ENCODE measurements around the gene RREB1.
"Not testable (repeated sequence)": the region's sequence is repeated elsewhere in the genome, so short reads cannot be mapped to it uniquely, and the experiment has no call there.

The RREB1 gene

GRCh38 chr6:7267466-7268091, 159.8 kb downstream of the RREB1 start:
- DNase-seq: no peak

GRCh38 chr6:7268362-7268761, 160.6 kb downstream of the RREB1 start:
- no peak for DNase-seq

GRCh38 chr6:7268816-7269555, 161.2 kb downstream of the RREB1 start:
- no peak for DNase-seq

GRCh38 chr6:7269816-7270215, 162.1 kb downstream of the RREB1 start:
- DNase-seq: no peak

GRCh38 chr6:7270320-7271204, 162.8 kb downstream of the RREB1 start:
- no peak for DNase-seq

- DNase-seq: no peak
Observed at GRCh38 chr6:7271205-7271534, 163.4 kb downstream of the RREB1 start.

GRCh38 chr6:7273709-7274108, 165.9 kb downstream of the RREB1 start:
- no peak for DNase-seq

GRCh38 chr6:7274525-7274924, 166.8 kb downstream of the RREB1 start:
- not testable (repeated sequence) for DNase-seq

GRCh38 chr6:7276199-7276524, 168.4 kb downstream of the RREB1 start:
- no peak for DNase-seq

- DNase-seq: no peak
Observed at GRCh38 chr6:7282097-7282906, 174.5 kb downstream of the RREB1 start.

GRCh38 chr6:7283676-7284075, 175.9 kb downstream of the RREB1 start:
- no peak for DNase-seq

- no peak for DNase-seq
Observed at GRCh38 chr6:7285416-7285815, 177.7 kb downstream of the RREB1 start.

- DNase-seq: no peak
Observed at GRCh38 chr6:7290079-7290478, 182.3 kb downstream of the RREB1 start.

GRCh38 chr6:7292596-7293255, 185.0 kb downstream of the RREB1 start:
- no peak for DNase-seq

GRCh38 chr6:7295916-7296315, 188.2 kb downstream of the RREB1 start:
- DNase-seq: no peak

GRCh38 chr6:7296602-7297001, 188.8 kb downstream of the RREB1 start:
- DNase-seq: no peak

- DNase-seq: no peak
Observed at GRCh38 chr6:7298113-7298512, 190.4 kb downstream of the RREB1 start.

- DNase-seq: no peak
Observed at GRCh38 chr6:7300926-7301325, 193.2 kb downstream of the RREB1 start.
